Esophagus squamous epithelium (tissue), 4 donors: Measurements from ENCODE around the gene CD70.
"Not testable (repeated sequence)": the region's sequence is repeated elsewhere in the genome, so short reads cannot be mapped to it uniquely, and the experiment has no call there.

Source experiments
- CTCF ChIP-seq, 6 experiments: fragments of 450-650 bp in 4 of 6; fragments of 200-600 bp in 2 of 6; sonication (generic) in 2 of 6; IDR thresholded peaks; one replicate each; pipeline ENCODE4 v1.5.1; 2016 to 2019; ENCODE audit warnings: antibody characterized with exemption in 6 of 6, mild to moderate bottlenecking in 4 of 6, moderate library complexity in 4 of 6
- POLR2A ChIP-seq, 4 donors: fragments of 450-650 bp; IDR thresholded peaks; one replicate each; pipeline ENCODE4 v1.6.1; 2017; ENCODE audit warnings: antibody characterized with exemption in 4 of 4, mild to moderate bottlenecking in 4 of 4, moderate library complexity in 3 of 4

- not testable (repeated sequence) for TF ChIP-seq CTCF, POLR2A (IDR thresholded peaks at IDR 0.05)
These were observed 8.2 kb downstream of the CD70 start for GRCh38 chr19:6582515-6583484.
